Activated CD4-positive, CD25-positive, alpha-beta regulatory T cell treated with anti-CD3 and anti-CD28 coated beads, Interleukin-2, amount 50 U/mL, for 24 hours (primary cell): ENCODE data around the gene GTF2I.
"Not testable (repeated sequence)": the region's sequence is repeated elsewhere in the genome, so short reads cannot be mapped to it uniquely, and the experiment has no call there.

Experiments used
- ATAC-seq, 2 donors: fragments of 150-1000 bp; cut with Tn5 transposase; one replicate each; pipeline ENCODE4 v1.10.0; 2021; ENCODE audit warnings: mild to moderate bottlenecking in 1 of 2, moderate library complexity in 1 of 2

The GTF2I gene

GRCh38 chr7:74656837-74657691 lies 454 bp upstream of the GTF2I start:
- ATAC-seq: peak; percentile 85 to 86

- ATAC-seq: peak; percentile 69 to 73
Measured at GRCh38 chr7:74658178-74659004, 873 bp downstream of the GTF2I start.

- not testable (repeated sequence) for ATAC-seq
Measured at GRCh38 chr7:74660202-74660601, 2.7 kb downstream of the GTF2I start.

- not testable (repeated sequence) for ATAC-seq
Measured at GRCh38 chr7:74661836-74662794, 4.6 kb downstream of the GTF2I start.

- peak in 1 of 2 donors; percentile 6 for ATAC-seq
Measured at GRCh38 chr7:74665296-74665938, 7.9 kb downstream of the GTF2I start.

- ATAC-seq: not testable (repeated sequence)
Measured at GRCh38 chr7:74667013-74667412, 9.5 kb downstream of the GTF2I start.

- not testable (repeated sequence) for ATAC-seq
Measured at GRCh38 chr7:74667520-74667919, 10.0 kb downstream of the GTF2I start.

- no peak for ATAC-seq
Measured at GRCh38 chr7:74671602-74672001, 14.1 kb downstream of the GTF2I start.

- no peak for ATAC-seq
Measured at GRCh38 chr7:74672343-74672915, 14.9 kb downstream of the GTF2I start.

GRCh38 chr7:74674166-74674565 lies 16.6 kb downstream of the GTF2I start:
- no peak for ATAC-seq

- no peak for ATAC-seq
Measured at GRCh38 chr7:74682829-74683228, 25.3 kb downstream of the GTF2I start.

- ATAC-seq: no peak
Measured at GRCh38 chr7:74683799-74684198, 26.3 kb downstream of the GTF2I start.

- ATAC-seq: no peak
Measured at GRCh38 chr7:74684473-74684872, 27.0 kb downstream of the GTF2I start.

- no peak for ATAC-seq
Measured at GRCh38 chr7:74684921-74685320, 27.4 kb downstream of the GTF2I start.

GRCh38 chr7:74690474-74690873 lies 33.0 kb downstream of the GTF2I start:
- no peak for ATAC-seq

GRCh38 chr7:74704419-74704818 lies 46.9 kb downstream of the GTF2I start:
- not testable (repeated sequence) for ATAC-seq

- ATAC-seq: no peak
Measured at GRCh38 chr7:74707238-74707637, 49.7 kb downstream of the GTF2I start.

GRCh38 chr7:74708569-74709275 lies 51.2 kb downstream of the GTF2I start:
- no peak for ATAC-seq

- ATAC-seq: no peak
Measured at GRCh38 chr7:74709880-74710671, 52.6 kb downstream of the GTF2I start.

- ATAC-seq: no peak
Measured at GRCh38 chr7:74713567-74713966, 56.0 kb downstream of the GTF2I start.
